IMR-90 (cell line): ENCODE data around the gene C10orf120. TPM values are rescaled to one million over a fixed set of nuclear protein-coding genes. Genes with fewer than 3 reads are reported as not detected.

ENCODE experiments used
- ATAC-seq: fragments of 200-7000 bp; cut with Tn5 transposase; 2 replicates; pipeline ENCODE4 v1.9.1; 2020; ENCODE audit warnings: low read depth, mild to moderate bottlenecking, moderate library complexity
- BruUV-seq: library from RNA; stranded (reverse); fragments of 400-500 nt; replicated peaks from 2 replicates; lab custom pipeline; 2021; lab: Mats Ljungman, UMichigan
- CTCF ChIA-PET: fragments of 300-600 bp; formaldehyde crosslinking; extraction: SDS; loops from one replicate; lab custom pipeline; 2021; ENCODE audit warnings: antibody characterized with exemption; lab: Yijun Ruan, JAX
- POLR2A ChIA-PET: fragments of 300-600 bp; sonication (Branson Sonifier 250); formaldehyde crosslinking; loops from one replicate; lab custom pipeline; 2022; ENCODE audit warnings: antibody characterized with exemption; ENCODE audit not compliant: unreplicated experiment; lab: Charles Lee
- DNase-seq: peaks from one replicate; pipeline ENCODE4 v3.0.0; 2013
- H2AFZ ChIP-seq: replicated peaks from 2 replicates; pipeline ENCODE3; 2013; ENCODE audit warnings: low read length, mild to moderate bottlenecking; ENCODE audit not compliant: poor library complexity
- H2AK5ac ChIP-seq: 2 replicates; pipeline ENCODE4 v1.6.1; 2013; ENCODE audit warnings: low read depth, low read length, inconsistent platforms
- H2AK9ac ChIP-seq: replicated peaks from 2 replicates; pipeline ENCODE3; 2013; ENCODE audit warnings: mild to moderate bottlenecking, low read depth, low read length, moderate library complexity; ENCODE audit not compliant: poor library complexity
- H2BK120ac ChIP-seq: 2 replicates; pipeline ENCODE4 v1.6.1; 2013; ENCODE audit warnings: low read depth, low read length, inconsistent platforms
- H2BK15ac ChIP-seq: 3 replicates; pipeline ENCODE4 v1.6.1; 2013; ENCODE audit warnings: low read depth, low read length, inconsistent platforms
- H2BK20ac ChIP-seq: 2 replicates; pipeline ENCODE4 v1.6.1; 2013; ENCODE audit warnings: low read depth, mild to moderate bottlenecking, inconsistent platforms, low read length, moderate library complexity
- H2BK5ac ChIP-seq: 2 replicates; pipeline ENCODE4 v1.6.1; 2013; ENCODE audit warnings: mild to moderate bottlenecking, low read depth, low read length, inconsistent platforms; ENCODE audit not compliant: poor library complexity, severe bottlenecking
- H3K14ac ChIP-seq: replicated peaks from 2 replicates; pipeline ENCODE4 v1.6.1; 2013; ENCODE audit warnings: low read depth, low read length, inconsistent platforms
- H3K18ac ChIP-seq: 2 replicates; pipeline ENCODE4 v1.6.1; 2013; ENCODE audit warnings: low read depth, low read length, control low read depth
- H3K23ac ChIP-seq: 2 replicates; pipeline ENCODE4 v1.6.1; 2013; ENCODE audit warnings: low read depth, low read length, inconsistent platforms
- H3K27ac ChIP-seq: 2 replicates; pipeline ENCODE4 v1.5.1; 2013; ENCODE audit warnings: mild to moderate bottlenecking, control low read depth, low read length; ENCODE audit not compliant: insufficient read depth
- H3K27me3 ChIP-seq: 2 replicates; pipeline ENCODE4 v1.6.1; 2013; ENCODE audit warnings: low read length; ENCODE audit not compliant: control insufficient read depth, insufficient read depth
- H3K36me3 ChIP-seq: 2 replicates; pipeline ENCODE4 v1.6.1; 2013; ENCODE audit warnings: low read length, mixed read lengths; ENCODE audit not compliant: control insufficient read depth, insufficient read depth
- H3K4ac ChIP-seq: 2 replicates; pipeline ENCODE4 v1.6.1; 2013; ENCODE audit warnings: low read depth, low read length, inconsistent platforms
- H3K4me1 ChIP-seq: 2 replicates; pipeline ENCODE4 v1.6.1; 2013; ENCODE audit warnings: low read length, mixed read lengths; ENCODE audit not compliant: control insufficient read depth, insufficient read depth
- H3K4me2 ChIP-seq: 2 replicates; pipeline ENCODE4 v1.6.1; 2013; ENCODE audit warnings: low read depth, mild to moderate bottlenecking, control low read depth, low read length, moderate library complexity
- H3K4me3 ChIP-seq: 2 replicates; pipeline ENCODE4 v1.5.1; 2013; ENCODE audit warnings: low read depth, mild to moderate bottlenecking, control low read depth, low read length, moderate library complexity; ENCODE audit not compliant: insufficient read depth
- H3K56ac ChIP-seq: 2 replicates; pipeline ENCODE4 v1.6.1; 2013; ENCODE audit warnings: low read length, inconsistent platforms; ENCODE audit not compliant: insufficient read depth; ENCODE audit errors: extremely low read depth
- H3K79me1 ChIP-seq, 2 experiments: 2 replicates each; pipeline ENCODE4 v1.6.1; 2013; ENCODE audit warnings: low read length in 2 of 2, inconsistent platforms in 1 of 2, low read depth in 1 of 2
- H3K9ac ChIP-seq: 2 replicates; pipeline ENCODE4 v1.6.1; 2013; ENCODE audit warnings: low read depth, low read length, control low read depth
- H3K9me1 ChIP-seq: 2 replicates; pipeline ENCODE4 v1.6.1; 2013; ENCODE audit warnings: low read length, inconsistent platforms; ENCODE audit not compliant: insufficient read depth
- H3K9me3 ChIP-seq: 2 replicates; pipeline ENCODE4 v1.6.1; 2013; ENCODE audit warnings: low read length; ENCODE audit not compliant: control insufficient read depth, insufficient read depth
- H4K20me1 ChIP-seq: 2 replicates; pipeline ENCODE4 v1.6.1; 2013; ENCODE audit warnings: low read length, inconsistent platforms; ENCODE audit not compliant: insufficient read depth
- H4K5ac ChIP-seq: 2 replicates; pipeline ENCODE4 v1.6.1; 2013; ENCODE audit warnings: mild to moderate bottlenecking, low read depth, low read length, control low read depth
- H4K8ac ChIP-seq, 2 experiments: 2 replicates each; pipeline ENCODE4 v1.6.1; 2013; ENCODE audit warnings: low read depth in 2 of 2, low read length in 2 of 2, control low read depth in 1 of 2, inconsistent platforms in 1 of 2
- H4K91ac ChIP-seq: 2 replicates; pipeline ENCODE4 v1.6.1; 2013; ENCODE audit warnings: low read depth, low read length, inconsistent platforms; ENCODE audit not compliant: insufficient read depth
- CHD1 ChIP-seq: IDR thresholded peaks from 2 replicates; pipeline ENCODE4 v1.6.1; 2012; ENCODE audit warnings: low read depth, low read length, improper control_type of control experiment
- RFX5 ChIP-seq: IDR thresholded peaks from 2 replicates; pipeline ENCODE4 v1.8.0; 2012; ENCODE audit warnings: low read depth, mild to moderate bottlenecking, low read length, moderate library complexity
- SMC3 ChIP-seq: fragments of 150-350 bp; IDR thresholded peaks from 2 replicates; pipeline ENCODE4 v1.6.1; 2016; ENCODE audit warnings: low read depth, mild to moderate bottlenecking, antibody characterized with exemption, low read length, moderate library complexity
- WGBS, 2 experiments: methylation state at CpG; one replicate each; pipeline versions ENCODE4 v1.1.5 to v1.1.7; 2013; ENCODE audit warnings: missing lambda C conversion rate in 2 of 2; ENCODE audit not compliant: insufficient read length in 1 of 2; ENCODE audit errors: extremely low coverage in 2 of 2; 5-methylcytosine and 5-hydroxymethylcytosine counted together
- dilution Hi-C: fragments of 300-500 bp; cut with HindIII; formaldehyde crosslinking; loops from one replicate; pipeline ENCODE4 v1.14.3; 2018; ENCODE audit warnings: low sequenced_read_pairs; ENCODE audit not compliant: unreplicated experiment
- in situ Hi-C: fragments of 300-500 bp; cut with MboI; formaldehyde crosslinking; loops from 3 replicates; pipeline ENCODE4 v1.14.3; 2019; ENCODE audit warnings: low sequenced_read_pairs, inconsistent platforms, mixed read lengths
- intact Hi-C: fragments of 100-400 bp; cut with micrococcal nuclease; formaldehyde crosslinking; loops from 2 replicates; pipeline ENCODE4 v1.10.0; 2022
- polyA plus RNA-seq, 3 experiments: library from polyadenylated mRNA; depleted of rRNA; stranded (reverse); fragments of >200 nt; gene quantifications; 2 replicates each; pipeline ENCODE4 v1.2.3, GENCODE V29; 2012; ENCODE audit warnings: low replicate concordance in 1 of 3
- total RNA-seq: library from RNA; depleted of rRNA; stranded (reverse); fragments of >200 nt; gene quantifications from 2 replicates; pipeline ENCODE4 v1.2.3, GENCODE V29; 2012
- TF ChIP-seq, protein P1 (sequence below): fragments of 150-350 bp; IDR thresholded peaks from 2 replicates; pipeline ENCODE4 v1.6.1; 2017; ENCODE audit warnings: mild to moderate bottlenecking, antibody characterized with exemption, low read length, low read depth
- TF ChIP-seq, protein P2 (sequence below): conservative IDR thresholded peaks from 2 replicates; pipeline ENCODE4 v1.5.1; 2012; ENCODE audit warnings: mild to moderate bottlenecking, low read depth, low read length, improper control_type of control experiment

C10orf120 gene
- total and polyA plus RNA-seq, 2 of the 4 experiments (the other 2 are of a cell fraction): not detected

DNA sequence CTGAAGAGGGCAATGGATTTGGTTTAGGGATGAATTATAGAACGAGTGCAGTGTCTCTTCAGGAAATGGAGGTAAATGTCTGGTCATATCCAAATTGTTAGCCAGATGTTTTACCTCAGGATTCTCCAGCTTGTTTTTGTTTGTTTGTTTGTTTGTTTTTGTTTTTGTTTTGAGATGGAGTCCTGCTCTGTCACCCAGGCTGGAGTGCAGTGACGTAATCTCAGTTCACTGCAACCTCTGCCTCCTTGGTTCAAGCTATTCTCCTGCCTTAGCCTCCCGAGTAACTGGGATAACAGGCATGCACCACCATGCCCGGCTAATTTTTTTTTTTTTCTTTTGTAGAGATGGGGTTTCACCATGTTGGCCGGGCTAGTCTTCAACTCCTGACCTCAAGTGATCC lies 6.9 kb downstream of the C10orf120 start:
- H3K27me3 ChIP-seq: no peaks in the 10 kb centered on the region

More for the DNA sequence above, 6.9 kb downstream of the C10orf120 start:
- dilution Hi-C loops (no loop called here), in situ Hi-C loops (no loop called here), intact Hi-C loops (no loop called here)
- no peak overlapping the region for H2BK20ac ChIP-seq
- no peak overlapping the region for H4K91ac ChIP-seq
- H3K79me1 ChIP-seq: no peaks in the 10 kb centered on the region
- H2AFZ ChIP-seq: no peak overlapping the region
- no peak overlapping the region for H4K8ac ChIP-seq
- no peak overlapping the region for H2BK5ac ChIP-seq
- CTCF ChIA-PET: no interaction called here
- H3K27ac ChIP-seq: no peak overlapping the region
- no TSS peak for BruUV-seq
- no peaks in the 10 kb centered on the region for H3K9me3 ChIP-seq
- POLR2A ChIA-PET: no interaction called here
- WGBS, 2 experiments: 17% methylated on average over 1 of the region's 5 CpGs; no CpG with 5 or more reads in 1 of the 2 experiments
- no peak overlapping the region for H2AK9ac ChIP-seq
- no peak overlapping the region for H3K18ac ChIP-seq
- H3K56ac ChIP-seq: no peak overlapping the region
- H3K4me1 ChIP-seq: no peaks in the 10 kb centered on the region
- H4K20me1 ChIP-seq: no peaks in the 10 kb centered on the region
- no peak for DNase-seq
- H2BK120ac ChIP-seq: no peak overlapping the region
- H3K14ac ChIP-seq: no peak overlapping the region
- no peak for ATAC-seq
- no peak overlapping the region for H4K5ac ChIP-seq
- no peak overlapping the region for H3K23ac ChIP-seq
- H3K4ac ChIP-seq: no peak overlapping the region
- H2AK5ac ChIP-seq: no peak overlapping the region
- H2BK15ac ChIP-seq: no peak overlapping the region
- H3K4me3 ChIP-seq: no peak overlapping the region
- no peaks in the 10 kb centered on the region for H3K36me3 ChIP-seq
- H3K4me2 ChIP-seq: no peak overlapping the region
- H3K9me1 ChIP-seq: no peaks in the 10 kb centered on the region
- no peak for TF ChIP-seq CHD1
- TF ChIP-seq, protein P1, sequence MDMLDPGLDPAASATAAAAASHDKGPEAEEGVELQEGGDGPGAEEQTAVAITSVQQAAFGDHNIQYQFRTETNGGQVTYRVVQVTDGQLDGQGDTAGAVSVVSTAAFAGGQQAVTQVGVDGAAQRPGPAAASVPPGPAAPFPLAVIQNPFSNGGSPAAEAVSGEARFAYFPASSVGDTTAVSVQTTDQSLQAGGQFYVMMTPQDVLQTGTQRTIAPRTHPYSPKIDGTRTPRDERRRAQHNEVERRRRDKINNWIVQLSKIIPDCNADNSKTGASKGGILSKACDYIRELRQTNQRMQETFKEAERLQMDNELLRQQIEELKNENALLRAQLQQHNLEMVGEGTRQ: no peak
- no peak for TF ChIP-seq RFX5
- TF ChIP-seq, protein P2, sequence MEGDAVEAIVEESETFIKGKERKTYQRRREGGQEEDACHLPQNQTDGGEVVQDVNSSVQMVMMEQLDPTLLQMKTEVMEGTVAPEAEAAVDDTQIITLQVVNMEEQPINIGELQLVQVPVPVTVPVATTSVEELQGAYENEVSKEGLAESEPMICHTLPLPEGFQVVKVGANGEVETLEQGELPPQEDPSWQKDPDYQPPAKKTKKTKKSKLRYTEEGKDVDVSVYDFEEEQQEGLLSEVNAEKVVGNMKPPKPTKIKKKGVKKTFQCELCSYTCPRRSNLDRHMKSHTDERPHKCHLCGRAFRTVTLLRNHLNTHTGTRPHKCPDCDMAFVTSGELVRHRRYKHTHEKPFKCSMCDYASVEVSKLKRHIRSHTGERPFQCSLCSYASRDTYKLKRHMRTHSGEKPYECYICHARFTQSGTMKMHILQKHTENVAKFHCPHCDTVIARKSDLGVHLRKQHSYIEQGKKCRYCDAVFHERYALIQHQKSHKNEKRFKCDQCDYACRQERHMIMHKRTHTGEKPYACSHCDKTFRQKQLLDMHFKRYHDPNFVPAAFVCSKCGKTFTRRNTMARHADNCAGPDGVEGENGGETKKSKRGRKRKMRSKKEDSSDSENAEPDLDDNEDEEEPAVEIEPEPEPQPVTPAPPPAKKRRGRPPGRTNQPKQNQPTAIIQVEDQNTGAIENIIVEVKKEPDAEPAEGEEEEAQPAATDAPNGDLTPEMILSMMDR: no peak
- no peak for TF ChIP-seq SMC3
- H3K9ac ChIP-seq: no peak overlapping the region
